ENCODE measurements around the gene CD28.

Gene CD28

DNA sequence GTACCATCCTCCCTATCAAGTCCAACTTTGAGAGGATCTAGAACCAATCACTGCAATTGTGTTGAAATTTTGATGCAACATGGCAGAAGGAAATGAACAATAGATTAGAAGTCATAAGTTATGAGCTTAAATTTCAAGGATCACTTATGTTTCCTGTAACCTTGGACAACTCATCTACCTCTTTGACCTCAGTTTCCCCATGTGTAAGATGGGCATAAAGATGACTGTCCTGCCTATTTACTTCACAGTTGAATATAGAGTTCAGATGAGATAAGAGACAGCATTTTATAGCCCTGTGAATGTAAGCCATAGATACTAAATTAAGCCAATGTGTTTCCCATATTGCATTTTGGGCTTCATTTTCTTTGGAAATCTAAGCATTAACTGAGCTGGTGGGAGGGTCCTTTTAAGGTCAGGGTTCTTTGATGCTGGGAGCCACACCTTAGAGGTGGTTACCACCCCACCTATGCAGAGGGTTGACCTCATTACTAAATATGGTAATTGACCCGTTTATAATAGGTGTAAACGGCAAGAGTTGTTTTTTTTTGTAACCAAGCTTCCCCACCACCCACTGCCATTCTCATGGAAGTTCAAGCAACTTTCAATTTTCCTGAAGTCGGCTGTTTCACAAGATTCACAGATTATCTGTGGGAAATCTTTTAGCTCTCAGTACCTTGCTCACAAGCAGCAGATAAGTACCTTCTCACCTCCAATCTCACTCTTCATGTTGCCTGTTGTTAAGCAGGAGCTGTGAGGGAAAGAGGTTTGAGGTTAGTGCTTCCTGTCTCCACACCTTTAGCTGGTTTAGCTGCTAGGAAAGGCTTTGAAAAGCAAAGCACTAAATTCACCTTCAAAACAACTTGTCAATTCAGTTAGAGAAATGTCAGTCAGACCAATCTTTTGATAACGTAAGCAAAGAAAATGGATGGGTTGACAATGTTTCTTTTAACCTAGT lies 13.3 kb downstream of the CD28 start:
- DNase-seq = no peak

DNA sequence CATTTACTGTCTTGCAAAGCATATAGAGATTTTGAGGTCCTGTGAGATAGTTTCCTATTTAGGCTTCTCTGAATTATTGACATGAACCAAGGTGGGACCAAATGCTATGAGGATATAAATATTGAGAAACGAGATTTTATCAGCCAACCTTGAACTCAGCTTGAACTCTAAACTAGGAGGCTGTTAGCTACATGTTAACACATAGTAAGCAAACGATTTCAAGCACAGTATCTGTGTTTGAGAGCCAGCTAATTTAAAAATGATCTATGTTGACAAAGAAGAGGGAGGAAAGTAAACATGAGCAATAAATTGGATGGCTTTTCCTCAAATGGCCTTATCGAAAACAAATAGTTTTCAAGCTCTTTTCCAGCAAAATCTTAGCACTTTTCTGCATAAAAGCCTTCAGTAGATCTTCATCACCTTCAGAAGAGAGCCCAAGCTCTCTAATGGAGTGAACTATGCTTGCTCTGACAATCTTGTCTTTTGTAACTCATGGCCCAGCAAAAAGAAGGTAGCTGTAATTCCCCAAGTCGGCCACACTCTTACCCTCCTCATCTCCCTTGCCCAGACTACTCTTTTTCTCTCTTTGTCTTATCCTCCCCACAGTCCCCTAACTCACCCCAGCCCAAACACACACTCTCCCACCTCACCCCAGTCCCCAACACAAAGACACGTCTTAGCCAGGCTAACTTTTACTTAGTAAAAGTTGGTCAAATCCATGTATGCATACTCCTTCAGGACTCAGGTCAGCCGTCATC lies 14.7 kb downstream of the CD28 start:
- DNase-seq = no peak

DNA sequence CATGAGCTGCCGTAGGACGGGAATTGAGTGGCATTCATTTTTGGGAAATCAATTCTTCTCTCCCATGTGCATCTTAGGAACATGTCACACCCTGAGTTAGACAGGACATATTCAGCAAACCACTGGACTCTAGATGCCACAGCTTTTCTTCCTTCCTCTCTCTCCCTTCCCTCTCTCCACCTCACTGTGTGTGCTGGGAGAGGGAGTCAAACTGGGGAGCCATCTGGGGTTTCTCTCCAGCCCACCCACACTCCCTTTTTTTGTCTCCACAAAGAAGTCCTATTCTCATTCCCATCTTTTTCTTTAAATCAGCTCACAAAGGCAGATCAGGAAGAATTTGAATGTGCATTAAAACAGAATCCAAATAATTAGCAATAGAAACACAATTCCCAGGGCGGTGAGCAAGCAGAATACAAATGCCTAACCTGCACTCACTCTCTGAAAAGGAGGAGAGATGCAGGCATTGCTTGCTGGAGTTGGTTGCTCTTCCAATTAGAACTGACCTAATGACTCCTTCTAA lies 15.4 kb downstream of the CD28 start:
- no peak for DNase-seq

DNA sequence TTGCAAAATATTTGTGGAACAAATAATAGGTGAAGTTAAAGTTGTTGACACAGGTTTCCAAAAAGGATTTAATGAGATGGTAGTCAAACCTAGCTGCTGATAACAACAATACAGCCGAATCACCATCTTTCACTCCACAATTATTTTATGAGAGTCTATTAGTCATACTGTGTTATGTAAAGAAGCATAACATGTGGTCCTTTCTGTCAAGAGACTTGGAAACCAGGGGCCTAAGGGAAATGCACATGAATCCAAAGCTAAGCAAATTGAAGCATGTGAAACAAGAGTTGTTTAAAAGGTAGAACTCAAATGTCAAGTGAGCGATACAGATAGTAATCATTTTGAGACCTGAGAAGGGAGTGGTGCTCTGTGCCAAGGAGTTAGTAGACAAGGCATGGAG lies 16.0 kb downstream of the CD28 start:
- DNase-seq = no peak

DNA sequence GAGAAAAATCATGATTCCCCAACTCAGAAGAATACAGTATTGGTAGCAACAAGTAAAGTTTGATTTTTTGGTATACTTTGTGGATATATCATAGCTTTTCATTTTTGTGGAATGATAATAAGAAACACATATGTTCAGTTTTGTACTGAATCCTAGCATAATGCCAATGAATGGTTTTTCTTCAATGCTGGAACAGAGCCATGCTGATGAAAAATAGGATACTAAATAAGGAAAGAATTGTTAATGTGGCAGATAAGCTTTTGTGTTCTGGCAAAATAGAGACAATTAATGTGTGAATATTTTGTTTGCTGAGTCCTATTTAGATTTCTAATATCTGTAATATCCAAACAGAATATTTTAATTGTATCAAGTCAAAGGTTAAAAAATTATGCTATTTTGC lies 21.9 kb downstream of the CD28 start:
- DNase-seq = no peak

DNA sequence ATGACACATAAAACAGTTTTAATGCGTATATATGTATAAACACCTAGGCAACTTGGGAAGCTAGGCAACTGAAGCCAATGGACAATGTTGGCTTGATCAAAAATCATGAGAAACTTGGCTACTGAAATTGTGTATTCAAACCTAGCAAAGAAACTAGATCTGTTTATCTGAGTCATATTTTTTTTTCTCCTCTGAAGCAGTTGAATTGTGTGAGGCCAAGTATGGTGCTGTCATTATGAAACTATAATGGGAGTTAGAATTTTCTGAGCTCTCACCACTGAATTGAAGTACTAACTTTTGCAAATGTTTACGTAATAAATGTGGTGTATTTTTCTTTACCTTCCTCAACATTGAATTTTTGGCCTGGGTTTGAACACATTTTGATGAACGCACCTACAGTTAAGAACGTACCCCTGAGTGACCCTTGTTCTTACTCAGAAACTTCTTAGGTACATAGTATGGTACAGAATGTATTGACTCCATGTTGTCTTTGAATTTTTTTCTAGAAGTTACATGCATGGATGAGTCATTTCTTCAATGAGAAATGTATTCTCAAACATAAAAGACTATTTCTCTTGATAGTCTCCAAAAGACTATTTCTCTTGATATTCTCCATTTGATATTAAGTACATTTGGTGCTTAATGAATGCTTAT lies 23.8 kb downstream of the CD28 start:
- no peak for DNase-seq

DNA sequence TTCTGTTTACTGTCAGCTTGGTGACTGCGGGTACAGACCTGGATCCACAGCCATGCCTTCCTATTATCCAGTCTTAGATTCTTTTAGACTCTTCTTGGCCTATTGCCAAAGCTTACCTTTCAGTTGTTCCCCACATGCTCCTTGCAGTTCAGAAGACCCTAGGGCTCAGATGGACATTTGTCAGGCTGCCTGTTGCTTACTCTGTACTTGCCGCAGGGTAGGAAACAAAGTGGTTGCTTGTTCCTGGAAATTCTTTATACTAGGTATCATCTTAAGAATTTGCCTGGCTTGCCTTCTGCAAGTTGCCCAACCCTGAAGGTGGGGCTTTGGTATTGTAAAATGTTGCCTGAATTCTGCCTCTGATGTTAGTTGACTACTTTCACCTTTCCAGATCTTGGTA lies 24.4 kb downstream of the CD28 start:
- DNase-seq = no peak

DNA sequence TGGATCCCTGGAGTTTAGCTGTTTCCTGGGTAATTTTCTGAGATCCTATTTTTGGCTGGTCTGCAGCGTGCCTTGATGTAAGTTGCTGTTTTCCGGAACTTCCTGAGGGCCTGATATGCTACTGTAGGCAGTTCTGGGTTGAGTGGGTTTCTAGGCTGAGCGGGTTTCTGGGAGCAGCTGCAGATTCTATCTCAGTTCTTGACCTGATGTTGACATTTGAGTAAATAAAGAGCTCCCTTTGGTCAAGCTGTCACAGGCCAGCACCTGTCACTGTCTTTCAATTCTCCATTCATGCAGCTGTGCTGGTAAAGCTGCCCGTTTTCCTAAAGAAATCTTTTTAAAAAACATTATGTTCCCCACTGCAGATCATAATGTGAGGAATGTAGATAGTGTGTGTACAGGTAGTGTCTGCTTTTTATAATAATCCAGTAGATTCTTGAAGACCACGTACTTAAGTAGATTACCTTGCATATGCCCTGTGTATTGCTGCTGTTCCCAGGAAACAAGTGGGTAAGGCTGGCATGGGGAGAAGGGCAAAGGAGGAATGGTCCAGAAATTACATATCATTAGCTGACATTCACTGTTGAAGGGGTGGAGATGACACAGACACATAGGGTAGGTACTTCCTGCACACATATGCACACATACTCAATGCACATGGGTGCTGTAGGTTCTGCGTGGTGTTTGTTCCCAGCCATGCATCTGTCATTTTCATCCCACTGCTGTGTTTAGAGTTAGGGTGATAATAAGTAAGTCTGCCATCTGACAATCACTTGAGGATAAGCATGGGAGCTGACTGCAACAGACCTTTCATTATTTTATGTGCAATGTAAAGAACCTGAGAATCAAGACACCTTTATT lies 25.9 kb downstream of the CD28 start:
- DNase-seq = no peak

DNA sequence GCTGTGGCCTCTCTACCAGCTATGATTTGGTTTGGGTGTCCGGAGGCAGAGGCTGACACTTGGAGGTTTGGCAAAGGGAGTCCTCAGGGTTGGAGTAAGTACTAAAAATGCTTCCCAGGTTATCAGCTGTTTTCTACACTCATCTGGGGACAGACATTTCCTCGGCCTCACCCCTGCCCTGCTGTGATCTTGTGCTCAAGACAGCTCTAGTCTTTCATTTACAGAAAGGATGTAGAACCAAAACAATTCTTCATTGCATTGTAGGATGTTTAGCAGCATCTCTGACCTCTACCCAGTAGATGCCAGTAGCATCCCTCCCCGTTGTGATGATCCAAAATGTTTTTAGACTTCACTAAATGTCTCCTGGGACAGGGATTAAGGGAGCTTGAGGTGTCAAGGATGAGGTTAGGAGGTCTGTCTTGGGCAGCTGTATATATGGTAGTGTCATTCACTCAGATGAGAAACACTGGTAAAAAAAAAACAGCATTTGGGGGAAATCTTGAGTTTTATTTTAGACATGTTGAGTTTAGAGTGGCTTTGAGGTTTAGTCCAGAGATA lies 26.6 kb downstream of the CD28 start:
- DNase-seq = no peak

DNA sequence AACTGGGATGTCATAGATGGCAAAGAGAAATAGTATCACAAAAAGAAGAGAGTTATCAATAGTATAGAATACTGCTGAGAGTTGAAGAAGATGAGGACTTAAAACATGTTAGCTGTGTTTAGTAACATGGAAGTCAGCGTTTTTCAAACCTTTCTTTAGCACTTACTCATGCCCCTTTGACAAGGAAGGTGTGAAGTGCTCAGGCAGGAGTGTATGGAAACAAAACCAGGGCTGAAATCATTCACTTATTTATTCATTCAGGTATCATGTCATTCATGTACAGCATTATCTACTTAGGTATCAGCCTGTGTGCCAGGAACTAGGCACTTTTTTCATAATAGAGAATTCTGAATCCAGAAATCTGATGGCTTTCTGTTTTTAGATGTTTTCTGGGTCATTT lies 27.2 kb downstream of the CD28 start:
- no peak for DNase-seq

DNA sequence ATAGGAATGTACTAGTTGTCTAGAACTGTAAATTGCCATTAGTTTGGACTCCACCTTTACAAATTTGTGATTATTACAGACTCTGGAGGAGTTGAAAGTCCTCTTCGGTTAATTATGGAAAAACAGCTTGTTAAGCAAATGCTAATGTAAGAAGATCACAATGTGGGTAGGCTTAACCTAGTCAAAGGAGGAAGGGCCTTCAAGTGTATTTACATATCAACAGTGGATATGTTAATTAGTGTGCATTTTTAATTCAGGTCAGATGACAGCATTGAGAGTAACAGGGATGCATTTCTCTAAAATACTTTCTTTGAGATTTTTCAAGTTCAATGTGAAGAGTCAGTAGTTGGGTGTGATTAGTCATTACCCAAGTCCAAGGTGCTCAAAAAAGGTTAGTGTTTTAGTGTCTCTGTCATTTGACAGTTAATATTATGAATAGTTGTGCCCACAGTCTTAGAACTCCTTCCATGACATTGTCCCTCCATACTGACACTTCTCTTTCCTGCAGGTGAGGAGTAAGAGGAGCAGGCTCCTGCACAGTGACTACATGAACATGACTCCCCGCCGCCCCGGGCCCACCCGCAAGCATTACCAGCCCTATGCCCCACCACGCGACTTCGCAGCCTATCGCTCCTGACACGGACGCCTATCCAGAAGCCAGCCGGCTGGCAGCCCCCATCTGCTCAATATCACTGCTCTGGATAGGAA lies 28.0 kb downstream of the CD28 start:
- DNase-seq = no peak

DNA sequence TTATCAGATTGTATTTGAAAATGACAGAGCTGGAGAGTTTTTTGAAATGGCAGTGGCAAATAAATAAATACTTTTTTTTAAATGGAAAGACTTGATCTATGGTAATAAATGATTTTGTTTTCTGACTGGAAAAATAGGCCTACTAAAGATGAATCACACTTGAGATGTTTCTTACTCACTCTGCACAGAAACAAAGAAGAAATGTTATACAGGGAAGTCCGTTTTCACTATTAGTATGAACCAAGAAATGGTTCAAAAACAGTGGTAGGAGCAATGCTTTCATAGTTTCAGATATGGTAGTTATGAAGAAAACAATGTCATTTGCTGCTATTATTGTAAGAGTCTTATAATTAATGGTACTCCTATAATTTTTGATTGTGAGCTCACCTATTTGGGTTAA lies 30.9 kb downstream of the CD28 start:
- no peak for DNase-seq

DNA sequence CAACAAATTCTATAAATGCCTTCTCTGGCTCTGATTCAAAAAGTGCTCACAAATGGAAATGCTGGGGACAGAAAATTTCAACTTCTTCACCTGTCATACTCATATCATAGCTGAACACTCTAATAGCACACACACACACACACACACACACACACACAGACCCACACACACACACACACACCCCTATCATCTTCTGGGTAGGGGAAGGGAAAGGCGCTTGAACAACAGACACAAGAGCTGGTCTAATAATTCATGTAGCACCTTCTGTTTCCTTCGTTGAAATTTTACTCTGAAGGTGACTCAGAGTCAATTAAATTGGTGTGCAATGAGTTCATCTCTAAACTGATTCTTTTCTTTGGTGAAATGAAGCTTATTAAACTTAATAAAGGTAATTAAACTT lies 32.9 kb downstream of the CD28 start:
- DNase-seq = no peak

DNA sequence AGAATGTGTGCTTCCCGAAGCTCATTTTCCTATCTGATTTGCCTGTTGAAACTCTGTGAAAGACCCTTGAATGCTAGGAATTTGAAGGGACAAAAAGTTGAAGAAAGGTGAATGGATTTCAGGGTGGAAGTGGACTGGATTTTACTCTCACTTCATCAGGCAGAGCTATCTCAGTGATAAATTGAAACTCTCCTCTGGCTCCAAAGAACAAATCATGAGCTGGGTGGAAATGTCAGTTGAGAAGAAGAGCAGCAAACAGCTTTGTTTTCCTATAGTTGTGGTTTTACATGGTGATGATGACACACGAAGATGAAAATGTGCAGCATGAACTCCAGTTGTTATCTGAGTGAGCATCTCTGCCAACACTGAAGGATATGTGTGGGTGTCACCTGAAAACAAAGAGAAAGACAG lies 34.4 kb downstream of the CD28 start:
- no peak for DNase-seq

DNA sequence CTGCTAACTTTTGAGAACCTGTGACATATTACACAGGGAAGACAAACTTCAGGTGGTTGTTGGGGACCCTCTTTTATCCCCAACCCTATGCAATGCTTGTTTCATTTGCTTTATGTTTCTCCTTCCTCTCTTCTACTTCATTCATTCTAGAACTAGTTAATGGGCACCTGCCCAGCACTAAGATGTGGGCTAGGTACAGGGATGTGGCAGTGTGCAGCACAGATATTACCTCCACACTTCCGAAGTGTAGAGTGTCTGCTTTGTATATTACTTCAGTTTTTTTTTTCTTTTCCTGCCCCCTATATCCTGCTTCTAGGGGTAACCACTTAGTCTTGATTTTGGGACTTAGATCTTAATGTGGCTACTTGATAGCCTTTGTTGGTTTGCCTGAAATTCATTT lies 35.1 kb downstream of the CD28 start:
- no peak for DNase-seq

DNA sequence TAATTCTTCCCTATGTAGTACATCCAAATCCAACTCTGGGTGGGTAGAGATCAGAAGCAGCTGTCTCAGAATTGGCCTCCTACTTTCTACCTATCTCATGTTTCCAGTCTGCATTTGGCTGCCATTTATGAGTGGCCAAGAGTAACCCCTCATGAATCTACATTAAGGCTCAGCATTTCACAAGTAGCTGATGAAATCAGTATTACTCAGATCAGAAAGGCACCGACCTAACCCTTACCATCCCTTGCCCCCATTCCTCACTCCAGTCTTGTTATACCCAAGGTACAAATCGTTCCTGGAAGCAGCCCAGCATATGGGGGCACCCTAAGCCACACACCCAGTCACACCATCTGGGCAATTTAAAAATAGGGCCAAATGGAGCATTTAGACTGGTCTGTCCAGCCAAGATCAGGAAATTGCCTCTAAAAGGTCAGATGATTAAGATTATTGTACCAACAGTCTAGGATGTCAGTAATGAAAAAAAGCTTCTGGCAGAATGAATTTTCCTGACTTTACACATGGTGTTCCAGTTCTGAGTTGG lies 37.1 kb downstream of the CD28 start:
- no peak for DNase-seq

DNA sequence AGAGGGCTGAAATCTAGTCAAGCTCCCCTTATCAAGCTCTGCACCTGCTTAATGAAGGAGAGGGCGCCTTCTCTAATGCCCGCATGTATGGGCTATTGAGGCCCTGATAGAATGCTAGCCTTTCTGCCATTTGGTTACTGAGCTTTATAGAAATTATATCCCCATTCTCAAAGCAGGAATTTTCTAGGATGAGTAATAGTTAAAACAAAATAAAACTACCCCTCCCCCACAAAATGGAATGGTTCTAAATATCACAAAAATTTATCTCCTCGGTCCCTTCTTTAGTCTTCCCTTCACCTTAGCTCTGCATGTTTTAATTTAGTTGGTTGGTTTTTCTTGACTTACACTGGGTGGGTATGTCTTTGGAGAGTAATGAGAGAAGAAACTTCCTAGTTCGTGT lies 37.7 kb downstream of the CD28 start:
- no peak for DNase-seq

DNA sequence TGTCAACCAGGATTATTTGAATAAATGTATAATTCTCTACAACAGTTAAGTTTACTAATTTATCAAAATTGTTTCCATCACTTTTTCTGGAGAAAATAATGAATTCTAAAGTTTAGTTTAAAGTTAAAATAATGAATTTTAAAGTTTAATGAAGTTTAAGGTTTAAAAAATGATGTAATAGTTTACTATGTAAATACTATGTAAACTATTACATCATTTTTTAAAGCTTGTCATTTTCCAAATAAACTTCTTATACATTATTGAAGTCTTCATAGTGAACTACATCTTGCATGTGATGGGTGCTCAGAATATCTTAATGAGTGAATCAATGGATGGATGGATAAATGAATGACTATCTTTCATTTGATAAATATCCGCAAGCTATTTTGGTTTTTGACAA lies 38.8 kb downstream of the CD28 start:
- no peak for DNase-seq

DNA sequence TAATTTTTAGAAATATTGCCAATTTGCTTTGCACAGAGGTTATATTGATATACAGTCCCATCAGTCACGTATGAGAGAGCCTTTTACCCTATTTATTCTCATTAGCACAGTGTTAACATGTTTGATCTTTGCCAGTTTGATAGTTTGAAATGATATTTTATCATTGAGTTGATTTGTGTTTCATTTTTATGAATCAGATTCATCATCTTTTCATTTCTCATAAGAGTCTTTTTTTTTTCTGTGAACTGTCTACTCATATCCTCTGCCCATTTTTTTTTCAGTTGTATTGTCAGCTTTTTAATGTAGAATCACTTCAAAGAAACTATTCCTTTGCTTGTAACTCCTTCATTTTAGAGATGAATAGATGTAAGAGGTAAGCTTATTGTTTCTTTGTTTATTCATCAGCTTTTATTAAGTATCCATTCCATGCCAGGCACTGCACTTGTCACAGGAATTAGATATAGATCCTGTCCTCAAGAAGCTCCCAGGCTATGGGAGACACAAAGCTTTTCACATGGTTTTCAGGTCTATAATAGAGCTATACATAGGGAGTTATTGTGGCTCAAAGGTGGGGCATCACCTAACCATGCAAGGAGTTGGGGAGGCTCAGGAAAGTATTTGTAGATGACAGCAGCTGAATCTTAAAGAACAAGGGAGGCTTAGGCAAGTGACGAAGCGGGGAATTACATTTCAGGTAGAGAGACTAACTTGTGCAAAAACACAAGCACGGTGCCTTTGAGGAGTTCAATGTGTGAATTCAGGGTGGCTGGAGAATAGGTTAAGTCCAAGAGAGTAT lies 42.1 kb downstream of the CD28 start:
- DNase-seq = no peak

DNA sequence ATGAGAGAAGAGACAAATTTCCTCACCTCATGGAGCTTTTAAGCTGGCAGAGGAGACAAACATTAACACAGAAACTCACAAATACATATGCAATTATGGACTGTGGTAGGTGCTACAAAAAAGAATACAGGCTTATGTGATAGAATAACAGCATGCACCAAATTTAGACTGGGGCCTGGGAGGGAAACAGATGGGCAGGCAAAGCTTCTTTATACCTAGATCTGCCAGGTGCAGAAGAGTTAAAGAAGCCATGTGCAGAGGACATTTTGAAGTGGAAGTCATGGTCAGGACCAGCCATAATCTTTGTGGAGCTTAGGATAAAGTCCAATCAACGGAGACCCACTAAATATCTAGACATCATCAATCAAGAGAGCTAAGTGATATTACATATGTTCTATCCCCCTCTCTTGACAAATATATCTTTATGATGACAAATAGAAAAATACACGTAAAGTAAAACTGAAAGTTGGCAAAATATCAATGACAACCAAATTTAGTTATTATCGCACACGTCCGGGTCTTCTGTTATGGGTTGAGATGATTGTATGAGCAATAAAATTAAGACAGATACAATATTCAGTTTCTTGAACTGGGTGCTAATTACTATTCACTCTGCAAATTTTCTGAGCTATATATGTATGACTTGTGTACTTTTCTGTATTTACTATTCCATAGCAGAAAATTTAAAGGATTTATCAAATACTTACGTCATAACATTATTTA lies 44.1 kb downstream of the CD28 start:
- no peak for DNase-seq

Data from NCI-H1105 (cell line).